Measurements from ENCODE around the gene PSMC5.
"Not testable (repeated sequence)": the region's sequence is repeated elsewhere in the genome, so short reads cannot be mapped to it uniquely, and the experiment has no call there.

Gene PSMC5

DNA sequence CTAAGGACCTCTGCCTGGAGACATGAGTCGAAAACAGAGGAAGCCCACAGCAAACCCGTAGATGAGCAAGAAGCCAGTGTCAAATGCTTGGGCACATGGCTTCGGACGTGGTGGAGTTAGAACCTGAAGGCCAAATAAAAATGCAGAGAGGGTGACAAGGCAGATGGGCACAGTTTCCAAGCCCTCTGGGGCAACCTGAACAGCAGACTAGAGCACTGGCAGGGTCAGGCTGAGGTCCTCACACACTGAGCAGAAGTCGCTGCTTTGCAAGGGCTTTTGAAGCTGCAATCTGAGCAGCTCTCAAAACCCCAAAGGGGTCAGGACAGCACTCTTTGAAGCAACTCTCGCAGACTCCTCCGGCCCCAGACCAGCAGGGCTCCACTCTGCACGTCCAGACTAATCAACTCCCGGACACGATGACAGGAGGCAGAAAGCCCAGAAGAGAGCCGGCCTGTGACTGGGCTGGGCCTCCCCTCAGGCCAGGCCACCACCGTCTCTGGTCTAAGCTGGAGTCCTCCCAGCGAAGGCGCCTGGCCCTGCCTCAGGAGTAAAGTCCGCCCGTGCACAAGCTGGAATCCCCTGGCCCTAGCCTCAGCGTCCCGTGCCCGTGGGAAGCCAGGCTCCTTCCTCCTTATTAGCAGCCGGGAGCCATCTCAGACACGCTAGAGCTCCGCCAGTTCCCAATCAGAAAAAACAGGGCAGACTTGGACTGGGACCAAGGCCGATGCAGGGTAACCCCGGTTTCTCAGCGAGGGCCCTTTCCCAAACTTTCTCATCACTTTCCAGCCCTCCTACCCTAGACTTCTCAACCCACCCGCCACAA lies 14.3 kb downstream of the PSMC5 start:
- no peak for DNase-seq

DNA sequence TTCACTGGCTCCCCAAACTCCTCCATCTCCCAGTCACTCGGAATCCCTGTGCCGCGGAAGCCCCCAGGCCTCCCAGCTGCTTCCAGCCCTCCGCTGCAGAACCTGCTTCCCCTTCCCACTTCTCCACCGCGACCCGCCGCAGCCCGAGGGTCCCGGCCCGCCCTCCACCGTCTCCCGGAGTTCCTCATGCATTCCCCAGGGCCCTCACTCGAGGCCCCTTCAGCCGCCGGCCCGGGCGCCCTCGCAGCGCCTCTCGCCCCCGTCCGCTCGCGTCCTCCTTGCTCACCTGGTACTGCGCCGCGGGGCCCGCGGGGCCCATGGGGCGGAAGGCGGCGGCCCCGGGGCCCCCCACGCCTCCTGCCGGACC lies 14.9 kb downstream of the PSMC5 start:
- DNase-seq: no peak

DNA sequence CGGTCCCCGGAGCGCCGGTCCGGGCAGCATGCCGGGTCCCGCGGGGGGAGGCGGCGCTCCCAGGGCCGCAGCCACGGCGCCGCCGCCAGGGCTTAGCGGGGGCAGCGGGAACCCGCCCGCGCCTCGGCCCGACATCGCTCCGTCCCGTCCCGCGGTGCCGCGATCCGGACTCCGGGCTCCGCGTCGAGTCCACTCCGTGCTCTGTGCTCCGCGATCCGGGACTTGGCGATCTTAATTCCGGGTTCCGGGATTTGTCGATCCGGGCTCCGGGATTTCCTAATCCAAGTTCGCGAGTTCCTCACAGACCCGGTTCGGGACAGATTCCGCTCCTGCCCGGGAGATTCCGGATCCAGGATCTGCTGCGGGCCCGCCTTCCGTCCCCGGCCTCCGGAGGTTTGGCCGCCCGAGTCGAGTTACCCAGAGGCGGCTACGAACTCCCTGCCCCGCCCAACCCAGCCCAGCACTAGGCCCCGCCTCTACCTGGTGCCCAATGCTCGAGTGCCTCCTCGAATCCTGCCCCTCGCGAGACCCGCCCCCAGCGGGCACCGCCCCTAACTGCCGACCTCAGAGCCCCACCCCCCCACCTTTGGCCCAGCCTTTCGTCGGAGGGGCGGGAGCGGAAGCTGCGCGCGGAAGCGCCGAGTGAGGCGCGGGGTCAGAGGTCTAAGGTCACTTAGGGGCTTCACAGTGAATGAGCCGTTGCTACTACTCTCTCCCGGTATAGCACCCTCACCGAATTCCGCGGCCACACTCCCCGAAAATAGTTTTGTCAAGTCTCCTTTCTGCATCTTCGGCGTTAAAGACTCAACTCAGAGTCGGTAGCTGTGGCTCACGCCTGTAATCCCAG lies 15.5 kb downstream of the PSMC5 start, which contains the start of gene SMARCD2:
SMARCD2 (minus strand) TSS at position 146 of the 847 bp plus-strand sequence; CDS start at position 135, 11 bp downstream.
- DNase-seq: peak; percentile 98

DNA sequence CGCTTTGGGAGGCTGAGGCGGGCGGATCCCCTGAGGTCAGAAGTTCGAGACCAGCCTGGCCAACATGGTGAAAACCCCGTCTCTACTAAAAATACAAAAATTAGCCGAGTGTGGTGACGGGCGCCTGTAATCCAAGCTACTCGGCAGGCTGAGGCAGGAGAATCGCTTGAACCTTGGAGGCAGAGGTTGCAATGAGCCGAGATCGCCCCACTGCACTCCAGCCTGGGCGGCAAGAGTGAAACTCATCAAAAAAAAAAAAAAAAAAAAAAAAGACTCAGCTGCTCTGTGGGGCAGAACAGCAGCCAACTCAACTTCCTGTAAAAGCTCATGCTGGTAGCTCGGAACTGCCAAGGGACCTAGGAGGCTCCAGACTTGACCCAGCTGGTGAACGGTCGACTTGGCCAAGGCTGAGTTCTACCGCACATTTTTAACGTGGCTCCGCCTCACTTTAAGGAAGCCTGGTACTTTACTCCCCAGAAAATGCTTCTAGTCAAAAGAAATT lies 16.2 kb downstream of the PSMC5 start:
- not testable (repeated sequence) for DNase-seq

DNA sequence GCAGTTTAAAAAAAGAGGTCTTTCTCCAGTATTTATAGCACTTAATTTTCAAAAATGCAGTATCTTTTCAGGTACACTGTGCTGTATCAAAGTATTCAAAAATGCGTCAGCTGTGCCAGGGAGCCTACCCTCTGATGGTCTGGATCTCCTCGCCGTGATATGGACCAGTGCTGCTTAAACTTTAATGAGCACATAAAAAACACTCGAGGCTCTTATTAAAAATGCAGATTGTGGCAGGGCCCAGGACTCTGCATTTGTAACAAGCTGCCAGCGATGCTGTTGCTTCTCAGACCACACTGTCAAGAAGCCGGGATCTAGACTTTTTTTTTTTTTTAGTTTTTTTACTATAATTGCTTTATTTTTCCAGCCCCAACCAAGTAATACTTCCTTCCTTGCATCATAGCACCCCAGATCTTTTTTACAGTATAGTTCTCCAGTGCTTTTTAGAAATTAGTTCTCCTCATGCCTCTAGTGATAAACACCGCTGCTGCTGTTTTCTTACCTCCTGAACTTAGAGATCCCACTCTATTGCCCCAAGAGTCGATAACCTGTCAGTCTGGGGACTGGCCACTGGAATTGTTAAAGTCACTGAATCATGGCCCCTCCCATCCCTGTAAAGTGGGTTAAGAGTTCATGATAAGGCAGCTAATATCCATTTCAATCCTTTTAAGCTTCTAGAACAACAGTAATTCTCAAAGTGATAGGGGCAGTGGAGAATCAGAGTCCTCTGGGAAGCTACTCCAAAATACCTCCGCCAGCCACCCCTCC lies 16.9 kb downstream of the PSMC5 start:
- no peak for DNase-seq

DNA sequence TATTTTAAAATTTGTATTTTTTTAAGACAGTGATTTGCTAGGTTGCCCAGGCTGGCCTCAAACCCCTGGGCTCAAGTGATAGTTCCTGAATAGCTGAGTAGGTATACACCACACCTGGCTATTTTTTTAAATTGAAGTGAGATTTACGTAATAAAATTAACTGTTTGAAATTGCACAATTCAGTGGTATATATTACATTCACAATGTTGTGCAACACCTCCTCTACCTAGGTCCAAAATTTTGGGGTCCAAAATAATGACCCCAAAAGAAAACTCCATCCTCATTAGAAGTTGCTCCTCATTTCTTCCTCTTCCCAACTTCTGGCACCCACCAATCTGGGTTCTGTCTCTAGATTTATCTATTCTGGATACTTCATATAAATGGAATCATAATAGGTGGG lies 18.3 kb downstream of the PSMC5 start:
- DNase-seq: no peak

DNA sequence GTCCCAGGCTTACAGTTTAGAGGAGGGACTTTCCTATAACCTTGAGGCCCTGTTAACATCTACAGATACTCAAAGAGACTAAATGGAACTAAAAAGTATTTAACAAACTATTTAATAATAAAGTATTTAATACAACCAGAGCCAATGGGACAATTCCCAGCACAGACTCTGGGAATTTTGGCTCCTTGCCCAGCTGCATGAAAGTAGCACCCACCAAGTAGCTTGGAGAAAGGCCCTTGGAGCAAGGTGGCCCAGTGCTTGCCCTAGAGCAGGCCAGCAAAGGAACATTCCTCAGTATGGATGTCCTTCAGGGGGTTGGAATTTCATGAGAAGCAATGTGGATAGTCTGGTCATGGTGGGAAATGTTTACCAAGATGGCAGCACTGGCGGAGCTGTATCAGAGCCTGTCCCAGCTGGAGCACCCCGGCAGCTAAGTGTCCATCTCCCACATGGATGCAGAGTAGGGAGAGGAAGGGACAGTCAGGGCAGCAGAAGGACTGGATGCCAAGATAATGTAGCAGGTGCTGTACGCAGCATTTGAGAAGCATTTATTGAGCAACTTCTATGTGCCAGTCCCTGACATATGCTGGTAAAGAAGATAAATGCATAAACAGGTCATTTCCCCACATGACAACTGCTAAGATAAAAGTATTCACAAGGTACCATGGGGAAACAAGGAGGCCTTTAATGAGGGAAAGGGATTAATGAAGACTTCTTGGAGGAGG lies 20.5 kb downstream of the PSMC5 start:
- no peak for DNase-seq

DNA sequence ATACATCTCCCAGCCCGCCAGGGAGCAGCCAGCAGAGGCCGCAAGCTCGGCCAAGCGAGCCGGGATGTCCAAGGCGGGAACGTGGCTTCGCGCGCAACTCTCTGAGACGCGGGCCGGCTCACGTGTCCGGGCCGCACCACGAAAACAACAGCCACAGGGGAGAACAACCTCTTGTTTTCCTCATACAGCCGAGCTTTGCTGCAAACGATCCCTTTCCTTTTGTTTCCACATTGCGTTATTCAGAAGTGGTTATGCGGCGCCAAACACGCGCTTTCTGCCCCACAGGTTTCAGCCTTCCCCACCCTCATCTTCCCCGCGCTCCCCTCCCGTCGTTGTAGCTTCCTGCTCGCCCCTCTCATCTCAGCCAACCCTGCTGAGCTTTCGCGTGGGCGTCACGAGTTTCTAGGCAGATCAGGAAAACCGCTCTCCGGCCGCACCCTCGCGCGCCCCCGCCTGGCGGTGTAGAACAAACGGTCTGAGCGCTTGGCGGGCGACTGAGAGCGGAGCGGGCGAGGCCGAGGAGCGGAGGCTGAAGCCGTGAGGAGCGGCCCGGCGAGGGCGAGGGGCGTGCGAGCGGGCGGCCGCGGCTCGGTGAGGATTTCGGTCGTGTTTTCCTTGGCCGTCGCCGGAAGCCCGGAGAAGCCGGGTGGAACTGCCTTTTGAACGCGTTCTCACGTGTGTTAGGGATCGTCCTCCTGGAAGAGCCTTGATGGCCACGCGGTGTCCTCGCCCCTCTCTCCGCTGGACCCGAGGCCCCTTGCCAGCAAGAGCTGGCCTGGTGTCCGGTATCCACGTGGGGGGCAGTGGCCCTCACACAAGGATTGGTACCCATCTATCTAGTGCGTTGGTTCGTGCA lies 21.8 kb downstream of the PSMC5 start:
- DNase-seq: no peak

DNA sequence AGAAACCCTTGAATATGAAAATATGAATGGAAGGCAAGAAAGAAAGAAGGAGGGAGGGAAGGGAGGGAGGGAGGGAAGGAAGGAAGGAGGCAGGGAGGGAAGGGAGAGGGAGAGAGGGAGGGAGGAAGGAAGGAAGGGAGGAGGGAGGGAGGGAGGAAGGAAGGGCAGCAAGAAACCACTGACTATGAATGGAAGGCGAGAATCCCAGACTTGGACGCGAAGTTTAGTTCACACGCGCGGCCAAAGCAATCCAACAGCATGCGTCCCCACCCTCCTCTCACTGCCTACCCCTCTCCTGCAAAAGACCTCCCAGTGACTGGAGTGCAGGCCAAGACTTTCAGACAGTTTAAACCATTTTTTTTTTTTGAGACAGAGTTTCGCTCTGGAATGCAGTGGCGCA lies 23.2 kb downstream of the PSMC5 start:
- no peak for DNase-seq

DNA sequence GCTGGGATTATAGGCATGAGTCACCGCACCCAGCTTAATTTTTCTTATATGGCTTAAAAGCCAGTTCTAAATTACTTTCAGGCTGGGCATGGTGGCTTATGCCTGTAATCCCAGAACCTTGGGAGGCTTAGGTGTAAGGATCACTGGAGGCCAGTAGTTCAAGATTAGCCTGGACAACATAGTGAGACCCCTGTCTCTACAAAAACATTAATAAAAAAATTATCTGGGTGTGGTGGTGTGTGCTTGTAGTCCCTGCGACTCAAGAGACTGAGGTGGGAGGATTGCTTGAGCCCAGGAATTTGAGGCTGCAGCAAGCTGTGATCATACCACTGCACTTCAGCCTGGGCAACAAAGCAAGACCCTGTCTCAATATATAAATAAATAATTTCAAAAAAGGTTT lies 26.0 kb downstream of the PSMC5 start:
- no peak for DNase-seq

DNA sequence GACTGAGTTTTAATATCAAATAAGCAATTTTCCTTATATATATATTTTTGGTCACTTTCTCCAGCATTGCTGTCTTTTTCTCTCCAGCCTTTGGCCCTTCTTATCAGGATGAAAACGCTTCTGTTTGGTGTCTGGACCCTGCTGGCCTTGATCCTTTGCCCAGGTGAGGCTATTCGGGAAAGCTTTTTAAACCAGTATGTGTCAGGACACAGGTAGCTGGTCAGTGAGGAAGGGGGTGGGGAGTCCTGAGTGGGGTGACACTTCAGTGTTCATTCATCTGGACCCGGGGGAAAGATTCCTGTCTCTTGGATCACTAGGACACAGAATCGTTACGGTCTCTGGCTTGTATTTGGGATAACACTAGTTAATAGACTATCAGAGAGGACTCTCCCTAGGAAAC lies 27.5 kb downstream of the PSMC5 start:
- no peak for DNase-seq

DNA sequence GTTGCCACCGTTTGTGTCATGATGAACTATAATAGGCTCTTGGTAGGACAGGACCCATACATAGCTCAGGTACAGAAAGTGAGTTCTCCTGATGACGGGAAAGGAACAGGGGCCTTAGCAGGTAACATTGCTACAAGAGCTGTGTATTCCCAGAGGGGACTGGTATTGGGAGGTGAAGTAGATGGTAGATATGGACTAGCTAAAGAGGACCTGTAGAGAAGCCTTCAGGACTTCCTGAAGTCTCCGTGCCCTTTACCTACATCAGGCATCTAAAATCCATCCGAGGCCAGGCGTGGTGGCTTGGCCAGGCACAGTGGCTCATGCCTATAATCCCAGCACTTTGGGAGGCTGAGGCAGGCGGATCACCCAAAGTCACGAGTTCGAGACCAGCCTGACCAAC lies 28.0 kb downstream of the PSMC5 start:
- no peak for DNase-seq

DNA sequence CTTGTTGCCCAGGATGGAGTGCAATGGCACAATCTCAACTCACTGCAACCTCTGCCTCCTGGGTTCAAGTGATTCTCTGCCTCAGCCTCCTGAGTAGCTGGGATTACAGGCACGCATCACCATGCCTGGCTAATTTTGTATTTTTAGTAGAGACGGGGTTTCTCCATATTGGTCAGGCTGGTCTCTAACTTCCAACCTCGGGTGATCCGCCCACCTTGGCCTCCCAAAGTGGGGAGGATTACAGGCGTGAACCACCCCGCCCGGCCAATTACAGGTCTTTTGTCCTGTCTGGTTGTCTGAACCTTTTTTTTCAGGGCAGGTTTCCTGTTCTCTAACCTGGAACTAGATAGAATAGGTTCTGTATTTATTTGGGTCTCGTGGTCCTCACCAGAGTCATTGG lies 29.2 kb downstream of the PSMC5 start:
- DNase-seq: not testable (repeated sequence)

DNA sequence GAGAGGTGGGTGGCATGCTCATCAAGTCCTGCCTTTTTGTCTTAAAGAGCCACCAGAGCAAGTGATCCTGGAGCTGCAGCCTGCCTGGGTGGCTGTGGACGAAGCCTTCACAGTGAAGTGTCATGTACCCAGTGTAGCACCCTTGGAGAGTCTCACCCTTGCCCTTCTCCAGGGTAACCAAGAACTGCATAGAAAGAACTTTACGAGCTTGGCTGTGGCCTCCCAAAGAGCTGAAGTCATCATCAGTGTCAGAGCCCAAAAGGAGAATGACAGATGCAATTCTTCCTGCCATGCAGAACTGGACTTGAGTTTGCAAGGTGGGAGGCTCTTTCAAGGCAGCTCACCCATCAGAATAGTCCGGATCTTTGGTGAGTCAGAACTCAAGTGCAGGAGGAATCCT lies 32.0 kb downstream of the PSMC5 start:
- no peak for DNase-seq

DNA sequence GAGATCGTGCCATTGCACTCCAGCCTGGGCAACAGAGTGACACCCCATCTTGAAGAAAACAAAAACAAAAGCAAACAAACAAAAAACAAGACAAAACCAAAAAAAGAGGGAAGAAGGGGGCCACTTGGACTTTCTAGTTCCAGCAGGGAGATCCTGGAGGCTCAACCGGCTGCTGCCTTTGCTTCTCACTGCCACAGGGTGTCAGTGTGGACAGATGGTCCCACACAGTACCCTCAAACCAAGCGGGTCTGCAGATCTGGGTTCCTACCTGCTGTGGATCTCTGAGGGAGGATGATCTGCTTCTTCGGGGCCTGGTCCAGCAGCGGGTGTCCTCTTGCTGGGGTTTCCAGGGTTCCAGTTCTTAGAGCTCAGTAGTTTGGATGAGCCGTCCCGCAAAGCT lies 39.4 kb downstream of the PSMC5 start:
- not testable (repeated sequence) for DNase-seq

DNA sequence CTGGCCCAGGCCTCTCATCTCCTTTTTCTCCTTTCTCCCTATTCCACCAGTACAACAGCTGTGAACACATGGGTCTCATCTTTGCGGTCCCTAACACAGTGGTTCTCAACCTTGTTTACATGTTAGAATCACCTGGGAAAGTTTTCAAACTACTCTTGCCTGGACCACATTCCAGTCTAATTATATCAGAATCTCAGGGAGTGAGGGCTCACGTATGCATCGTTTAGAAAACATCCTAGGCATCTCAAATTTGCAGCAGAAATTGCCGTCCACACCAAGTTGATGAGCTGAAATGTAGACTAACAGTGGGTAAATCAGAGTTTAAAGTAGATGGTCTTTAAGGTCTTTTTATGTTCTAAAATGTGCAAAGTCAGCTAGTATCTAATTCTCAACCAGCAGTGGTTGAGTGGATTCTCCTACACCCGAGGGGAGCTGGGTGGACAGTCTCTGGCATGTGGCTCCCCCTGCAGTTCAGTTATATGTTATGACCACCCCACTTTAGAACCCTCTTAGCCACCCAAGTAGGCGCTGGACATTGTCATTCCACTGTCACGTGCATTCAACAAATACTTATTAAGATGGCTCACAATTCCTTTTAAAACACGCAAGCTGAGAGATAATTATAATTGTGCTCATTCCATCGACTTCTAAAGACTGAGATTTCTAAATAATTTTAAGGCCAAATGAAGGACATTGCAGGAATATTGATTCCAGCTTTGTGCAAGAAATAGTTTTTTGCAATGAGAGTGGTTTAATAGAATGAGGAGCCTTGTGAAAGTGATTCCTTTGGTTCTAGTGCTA lies 42.5 kb downstream of the PSMC5 start:
- DNase-seq: not testable (repeated sequence)

DNA sequence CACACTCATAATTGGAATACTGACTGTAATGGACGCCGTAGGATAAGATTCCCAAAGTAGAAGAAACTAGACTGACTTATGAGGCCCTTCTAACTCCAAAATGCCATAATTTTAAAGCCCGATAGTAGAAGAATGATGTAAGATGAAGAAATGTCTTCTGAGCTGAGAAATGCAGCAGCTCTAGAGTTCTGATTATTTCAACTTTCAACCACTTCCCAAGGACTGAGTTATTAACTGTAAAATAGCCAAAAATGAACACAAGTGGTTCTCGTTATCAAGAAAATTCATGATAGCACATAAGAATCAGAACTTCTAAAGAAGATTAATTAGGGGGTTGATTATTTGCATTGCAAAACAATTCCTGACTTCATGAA lies 43.0 kb downstream of the PSMC5 start:
- DNase-seq: not testable (repeated sequence)

DNA sequence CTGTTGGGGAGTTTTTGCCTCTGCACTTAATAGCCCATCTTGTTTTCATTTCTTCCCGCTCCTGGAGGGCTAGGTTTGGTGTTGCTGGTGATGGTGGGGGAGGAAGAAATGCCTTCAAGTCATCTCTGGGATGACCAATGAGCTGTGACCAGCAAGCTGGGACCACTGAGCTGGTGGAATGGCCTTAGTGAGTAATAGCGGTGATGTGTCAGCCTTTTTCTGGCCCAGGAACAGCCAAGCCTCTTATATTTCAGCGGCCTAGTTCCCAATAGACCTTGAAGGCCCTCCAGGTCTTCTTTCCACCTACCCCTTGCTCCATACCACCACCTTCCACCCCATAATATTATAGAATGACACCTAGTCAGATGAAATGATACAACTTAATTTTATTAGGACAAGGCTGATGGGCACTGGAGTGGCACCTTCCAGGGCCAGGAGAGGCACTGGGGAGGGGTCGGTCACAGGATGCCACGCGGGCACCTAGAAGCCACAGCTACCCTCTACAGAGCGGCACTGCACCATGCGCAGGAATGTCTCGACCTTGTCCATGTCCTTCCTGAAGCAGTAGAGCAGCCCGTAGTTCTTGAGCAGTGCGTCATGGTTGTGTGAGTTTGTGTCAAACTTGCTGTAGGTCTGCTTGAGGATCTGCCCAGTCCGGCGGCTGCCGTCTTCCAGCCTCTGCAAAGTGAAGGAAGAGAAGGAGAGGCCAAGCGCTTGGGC lies 44.6 kb downstream of the PSMC5 start:
- not testable (repeated sequence) for DNase-seq

DNA sequence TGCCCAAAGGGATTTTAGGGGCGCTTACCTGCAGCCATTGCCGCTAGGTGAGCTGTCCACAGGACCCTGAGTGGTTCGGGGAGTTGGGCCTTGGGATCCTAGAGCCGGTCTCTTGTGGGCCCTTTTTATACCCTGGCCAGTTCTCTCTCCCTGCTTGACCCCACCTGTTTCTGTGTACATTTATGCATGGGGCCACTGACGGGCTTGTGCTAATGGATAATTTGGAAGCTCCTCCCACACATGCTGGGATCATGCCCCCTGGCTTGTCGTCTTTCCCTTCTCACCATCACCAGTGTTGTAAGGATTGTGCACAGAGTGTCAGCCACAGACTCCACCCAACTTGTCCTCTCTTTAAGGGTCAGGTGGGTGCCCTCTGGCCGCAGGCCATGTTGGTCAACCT lies 46.3 kb downstream of the PSMC5 start, which contains the start of gene CSH2:
CSH2 (minus strand) TSS at position 101 of the 400 bp plus-strand sequence; CDS start at position 38, 63 bp downstream.
- not testable (repeated sequence) for DNase-seq
